Stimulated activated CD4-positive, alpha-beta T cell treated with anti-CD3 and anti-CD28 coated beads, Interleukin-2, amount 100 ng/mL, for 48 hours (primary cell): ENCODE measurements around the gene PCSK4.
"Not testable (repeated sequence)": the region's sequence is repeated elsewhere in the genome, so short reads cannot be mapped to it uniquely, and the experiment has no call there.

Experiments used
- DNase-seq, 2 donors: peaks; one replicate each; pipeline ENCODE4 v3.0.0-alpha.2; 2020

Gene PCSK4

DNA sequence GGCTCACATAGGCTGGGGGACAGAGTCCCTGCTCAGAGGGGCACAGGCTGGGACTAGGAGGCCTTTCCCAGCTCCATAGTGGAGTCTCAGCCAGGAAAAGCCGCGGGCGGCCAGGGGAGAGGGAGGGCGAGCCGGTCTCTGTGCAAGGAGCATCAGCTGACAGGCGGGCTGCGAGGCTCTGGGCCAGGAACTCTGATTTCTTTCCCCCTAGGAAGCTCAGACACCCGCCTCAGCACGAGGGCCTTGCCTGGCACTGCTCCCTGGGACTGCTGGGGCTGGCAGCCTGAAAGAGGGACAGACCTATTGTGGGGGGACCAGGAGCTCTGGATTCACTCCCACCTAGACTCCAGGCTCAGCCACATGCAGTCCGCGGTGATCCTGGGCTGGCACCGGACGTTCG lies 31.5 kb upstream of the PCSK4 start:
- no peak for DNase-seq

DNA sequence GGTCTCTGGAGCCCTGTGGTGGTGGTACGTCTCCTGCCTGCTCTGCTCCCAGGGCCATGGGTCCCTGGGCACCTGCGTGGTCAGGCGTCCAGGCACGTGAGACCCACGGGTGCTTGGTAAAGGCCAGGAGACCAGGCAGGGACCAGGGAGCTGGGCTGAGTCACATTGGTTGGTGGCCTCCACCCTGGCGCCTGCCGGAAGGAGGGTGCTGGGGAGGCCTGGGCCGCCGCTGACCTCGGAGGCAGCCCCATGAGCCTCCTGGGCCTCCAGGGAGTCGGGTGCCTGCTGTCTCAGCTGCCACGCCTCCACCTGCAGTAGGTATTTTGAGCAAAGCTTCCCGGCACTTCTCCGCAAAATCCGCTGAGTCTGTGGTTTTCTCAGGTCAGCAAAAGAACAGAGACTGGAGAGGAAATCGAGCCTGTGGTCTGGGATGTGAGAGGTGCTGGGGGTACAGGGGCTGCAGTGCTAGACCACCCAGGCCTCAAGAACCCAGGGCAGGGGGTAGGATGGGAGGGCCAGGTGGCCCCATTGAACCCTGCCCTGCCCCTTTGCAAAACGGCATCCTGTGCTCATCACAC lies 30.1 kb upstream of the PCSK4 start:
- no peak for DNase-seq

DNA sequence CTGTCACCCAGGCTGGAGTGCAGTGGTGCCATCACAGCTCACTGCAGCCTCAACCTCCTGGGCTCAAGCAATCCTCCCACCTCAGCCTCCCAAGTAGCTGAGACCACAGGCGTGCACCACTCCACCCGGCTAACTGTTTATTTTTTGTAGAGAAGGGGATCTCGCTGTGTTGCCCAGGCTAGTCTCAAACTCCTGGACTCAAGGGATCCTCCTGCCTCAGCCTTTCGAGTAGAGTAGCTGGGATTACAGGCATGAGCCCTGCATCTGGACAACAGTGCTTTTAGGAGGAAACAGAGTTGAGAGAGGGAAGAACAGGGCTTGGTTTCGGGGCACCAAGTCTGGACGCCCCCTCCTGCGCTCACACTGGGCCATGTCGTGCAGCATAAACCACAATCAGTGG lies 29.7 kb upstream of the PCSK4 start:
- DNase-seq = not testable (repeated sequence)

DNA sequence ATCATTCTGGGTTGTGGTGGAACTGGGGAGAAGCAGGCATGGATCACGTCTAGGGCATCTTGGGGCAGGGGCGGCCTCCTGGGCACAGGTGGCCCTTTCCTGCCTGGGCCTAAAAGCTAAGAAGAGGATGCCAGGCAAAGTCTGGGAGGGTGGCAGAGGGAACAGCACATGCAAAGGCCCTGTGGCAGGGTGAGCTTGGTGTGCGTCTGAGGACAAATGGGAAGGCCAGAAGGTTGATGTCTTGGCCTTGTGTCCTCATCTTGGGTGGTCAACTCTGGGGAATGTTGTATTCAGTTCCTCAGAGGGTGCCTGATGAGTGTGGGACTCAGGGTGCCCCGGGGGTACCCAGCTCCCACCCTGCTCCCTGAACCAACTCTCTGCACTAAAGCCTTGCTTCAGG lies 28.3 kb upstream of the PCSK4 start:
- no peak for DNase-seq

DNA sequence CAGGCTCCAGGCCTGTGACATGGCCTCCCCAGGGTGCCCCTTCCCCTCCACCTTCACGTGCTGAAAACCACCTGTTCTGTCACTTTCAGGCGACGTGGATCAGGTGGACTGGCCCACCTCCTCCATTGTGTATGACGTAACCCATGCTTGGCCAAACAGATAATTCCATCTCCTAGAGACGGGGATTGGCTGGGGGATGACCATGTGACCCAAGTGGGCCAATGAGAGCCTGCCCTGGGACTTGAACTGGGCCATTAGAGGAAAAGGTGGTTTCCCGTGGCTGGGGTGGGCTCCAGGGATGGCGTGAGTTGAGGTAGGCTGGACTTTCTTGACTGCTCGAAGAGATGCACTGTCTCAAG lies 26.2 kb upstream of the PCSK4 start:
- no peak for DNase-seq

DNA sequence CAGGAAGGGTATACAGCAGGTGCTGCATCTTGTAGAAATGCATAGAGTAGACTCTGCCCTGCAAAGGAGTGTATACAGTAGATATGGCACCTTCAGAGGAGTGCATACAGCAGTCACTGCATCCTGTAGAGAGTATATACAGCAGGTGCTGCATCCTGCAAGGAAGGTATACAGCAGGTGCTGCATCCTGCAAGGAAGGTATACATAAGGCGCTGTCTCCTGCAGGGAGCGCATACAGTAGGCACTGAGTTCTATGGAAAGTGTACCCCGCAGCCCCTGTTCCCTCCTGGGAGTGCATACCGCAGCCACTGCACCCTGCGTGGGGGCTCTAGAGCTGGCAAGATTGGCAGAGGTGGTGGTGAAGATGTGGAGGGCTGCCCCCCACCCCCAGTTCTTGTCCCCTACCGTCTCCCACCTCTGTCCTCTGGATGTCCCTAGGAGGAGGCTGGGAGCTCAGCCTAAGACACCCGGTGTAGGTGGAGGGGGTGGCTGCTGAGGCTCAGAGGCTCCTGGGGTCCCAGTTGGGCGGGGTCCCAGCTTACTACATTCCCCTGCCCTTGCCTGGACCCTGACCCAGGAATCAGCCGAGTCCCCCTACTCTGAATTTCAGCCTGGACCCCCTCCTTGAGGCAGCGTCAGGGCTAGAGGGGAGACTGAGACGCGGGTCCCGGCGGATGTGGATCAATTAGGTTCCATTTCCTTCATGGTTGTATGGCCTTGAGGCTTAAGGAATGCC lies 25.0 kb upstream of the PCSK4 start:
- DNase-seq = no peak

DNA sequence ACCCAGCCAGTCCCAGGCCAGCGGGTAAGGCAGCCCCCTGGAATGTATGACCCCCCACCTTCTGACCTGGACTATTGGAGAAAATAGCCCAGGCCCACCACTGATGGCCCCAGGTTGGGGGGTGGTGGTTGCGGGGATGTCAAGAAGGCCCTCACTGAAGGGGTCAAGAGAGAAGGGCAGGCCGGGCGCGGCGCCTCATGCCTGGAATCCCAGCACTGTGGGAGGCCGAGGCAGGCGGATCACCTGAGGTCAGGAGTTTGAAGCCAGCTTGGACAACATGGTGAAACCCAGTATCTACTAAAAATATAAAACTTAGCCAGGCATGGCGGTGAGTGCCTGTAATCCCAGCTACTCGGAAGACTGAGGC lies 24.1 kb upstream of the PCSK4 start:
- no peak for DNase-seq

DNA sequence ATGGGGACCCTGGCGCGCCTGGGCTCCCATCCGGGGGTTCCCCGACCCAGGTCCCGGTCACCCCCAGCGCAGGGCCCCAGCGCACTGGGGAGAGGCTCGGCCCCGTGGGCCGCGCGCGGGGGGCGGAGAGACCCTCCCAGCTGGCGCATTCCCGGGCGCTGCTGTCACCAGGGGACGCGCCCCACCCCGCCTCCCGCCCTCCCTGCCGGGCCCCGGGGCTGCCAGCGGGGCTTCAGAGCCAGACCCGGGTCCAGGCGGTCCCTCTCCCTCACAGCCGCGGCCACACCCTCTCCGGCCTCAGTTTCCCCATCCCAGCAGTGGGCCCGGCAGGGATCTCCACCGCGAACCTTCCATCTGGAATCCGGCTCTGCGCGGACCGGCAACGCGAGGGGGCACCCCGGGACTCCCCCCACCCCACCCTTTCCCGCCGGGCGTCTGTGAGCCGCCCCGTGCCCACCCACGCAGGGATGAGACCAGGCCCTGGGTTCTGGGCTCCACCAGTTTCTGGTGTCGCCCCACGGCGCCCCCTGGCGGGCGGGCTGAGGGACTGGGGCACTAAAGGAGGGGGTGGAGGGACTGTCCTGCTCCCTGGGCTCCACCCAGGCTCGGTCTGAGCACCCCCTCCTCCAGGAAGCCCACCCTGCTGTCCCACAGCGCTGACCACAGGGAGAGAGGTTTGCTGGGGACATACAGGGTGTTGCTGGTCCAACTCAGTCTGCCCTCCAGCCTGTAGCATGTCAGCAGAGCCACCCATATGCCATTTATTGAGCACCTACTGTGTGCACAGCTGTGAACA lies 23.5 kb upstream of the PCSK4 start:
- peak; percentile 59 to 72 for DNase-seq

DNA sequence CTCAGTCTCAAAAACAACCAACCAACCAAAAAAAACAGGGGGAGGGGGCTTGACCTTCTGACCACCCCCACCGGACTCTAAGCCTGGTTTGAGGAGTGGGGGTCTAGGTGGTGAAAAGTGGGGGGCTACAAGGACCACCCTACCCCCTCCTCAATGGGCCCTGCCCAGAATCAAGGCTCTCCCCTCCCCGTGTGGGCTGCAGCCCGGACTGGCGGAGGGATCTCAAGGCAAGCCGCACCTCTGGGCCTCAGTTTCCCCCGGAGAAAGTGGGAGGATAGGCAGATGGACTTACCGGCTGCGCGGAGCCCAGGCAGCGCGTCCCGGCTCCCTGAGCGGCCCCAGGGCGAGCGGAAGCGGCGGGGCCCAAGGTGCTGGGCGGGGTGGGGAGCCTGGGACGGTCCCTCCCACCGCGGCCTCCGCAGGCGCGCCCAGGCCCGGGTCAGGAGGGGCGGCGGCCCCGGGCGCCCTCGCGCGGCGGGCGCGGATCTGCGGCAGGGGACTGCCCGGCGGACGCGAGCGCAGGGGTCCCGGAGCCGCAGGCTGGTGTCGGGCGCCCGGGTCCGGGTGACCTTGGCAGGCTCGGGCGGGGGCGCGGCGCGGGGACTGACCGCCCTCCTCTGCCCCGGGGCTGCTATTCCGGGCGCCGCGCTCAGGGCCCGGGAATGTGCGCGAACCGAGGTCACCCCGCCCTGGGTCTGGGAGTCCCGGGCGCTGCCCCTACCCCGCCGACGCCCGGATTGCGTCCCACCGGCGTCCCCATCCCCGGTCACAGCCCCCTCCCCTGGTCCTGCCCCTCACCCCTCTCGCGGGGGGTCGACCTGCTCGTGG lies 22.7 kb upstream of the PCSK4 start, which contains the start of gene ADAMTSL5:
ADAMTSL5 (minus strand) TSS at position 349 of the 828 bp plus-strand sequence. CDS start 2,076 bp downstream, outside the sequence.
- DNase-seq = peak; percentile 68 to 73

DNA sequence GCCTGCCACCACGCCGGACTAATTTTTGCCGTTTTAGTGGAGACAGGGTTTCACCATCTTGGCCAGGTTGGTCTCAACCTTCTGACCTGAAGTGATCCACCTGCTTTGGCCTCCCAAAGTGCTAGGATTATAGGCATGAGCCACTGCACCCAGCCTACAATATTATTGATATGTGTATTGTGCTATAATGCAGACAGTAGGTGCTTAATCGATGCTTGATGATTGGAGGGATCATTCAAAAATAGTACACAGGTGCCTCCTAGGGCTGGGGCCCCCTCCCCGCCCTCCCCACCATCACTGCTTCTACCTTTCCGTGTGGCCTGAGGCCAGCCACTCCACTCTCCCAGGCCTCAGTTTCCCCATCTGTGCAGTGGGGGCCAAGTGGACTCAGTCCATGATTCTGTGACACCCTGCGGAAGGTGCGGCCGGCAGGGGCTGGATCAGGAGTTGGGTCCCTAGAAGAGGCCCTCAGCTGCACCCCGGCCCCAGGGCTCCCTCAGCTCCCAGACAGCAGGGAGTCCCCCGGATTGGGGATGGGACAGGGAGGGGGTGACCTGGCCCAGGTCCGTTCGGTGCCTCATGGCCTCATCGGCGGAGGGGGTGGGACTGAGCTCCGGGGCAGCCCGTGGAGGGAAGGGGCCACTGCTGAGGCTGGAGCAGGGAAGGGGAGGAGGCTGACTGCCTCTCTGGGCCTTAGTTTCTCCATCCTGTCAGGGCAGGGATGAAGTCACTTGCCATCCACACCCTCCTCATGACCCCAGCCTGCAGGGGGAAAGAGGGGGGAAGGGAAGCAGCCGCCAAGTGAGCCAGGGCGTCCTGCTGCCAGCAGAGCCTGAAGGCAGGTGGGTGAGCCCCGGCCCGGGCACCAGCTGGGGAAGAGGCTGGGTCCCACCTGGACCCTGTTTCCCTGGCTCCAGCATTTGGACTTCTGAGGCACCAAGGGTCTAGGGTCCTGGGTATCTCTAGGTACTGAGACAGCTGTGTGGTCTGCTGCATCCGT lies 21.5 kb upstream of the PCSK4 start:
- no peak for DNase-seq

DNA sequence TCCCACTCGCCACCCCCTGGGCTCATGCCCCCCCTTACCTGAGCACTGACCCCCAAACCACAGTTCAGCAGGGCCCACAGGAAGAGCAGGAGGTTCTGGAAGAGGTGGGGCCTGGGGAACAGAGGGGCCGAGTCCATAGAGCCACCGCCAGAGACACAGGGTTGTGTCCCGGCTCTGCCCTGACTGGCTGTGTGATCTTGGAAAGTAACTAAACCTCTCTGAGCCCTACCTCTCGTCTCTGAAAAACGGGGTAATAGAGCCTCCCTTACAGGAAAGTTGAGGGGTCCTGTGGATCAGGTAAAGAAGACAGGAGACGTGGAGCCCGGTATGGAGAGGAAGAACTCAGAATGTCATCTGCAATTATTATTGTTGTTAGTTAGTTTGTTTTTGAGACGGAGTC lies 20.7 kb upstream of the PCSK4 start:
- DNase-seq = no peak

DNA sequence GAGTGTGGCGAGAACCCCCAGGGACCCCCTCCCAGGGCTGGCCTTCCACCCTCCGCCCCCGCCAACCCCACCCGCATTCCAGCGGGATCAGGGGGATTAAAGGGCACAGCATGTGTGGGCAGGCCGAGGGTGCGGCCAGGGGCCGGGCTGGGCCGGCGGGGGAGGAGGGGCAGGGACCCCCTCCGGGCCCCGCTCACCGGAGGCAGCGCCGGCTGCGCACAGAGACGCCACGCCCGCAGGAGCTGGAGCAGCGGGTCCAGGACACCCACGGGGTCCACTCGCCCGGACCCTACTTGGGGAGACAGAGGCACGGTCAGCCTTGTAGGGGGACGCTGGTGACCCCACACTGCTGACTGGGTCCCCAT lies 20.3 kb upstream of the PCSK4 start:
- DNase-seq = no peak

DNA sequence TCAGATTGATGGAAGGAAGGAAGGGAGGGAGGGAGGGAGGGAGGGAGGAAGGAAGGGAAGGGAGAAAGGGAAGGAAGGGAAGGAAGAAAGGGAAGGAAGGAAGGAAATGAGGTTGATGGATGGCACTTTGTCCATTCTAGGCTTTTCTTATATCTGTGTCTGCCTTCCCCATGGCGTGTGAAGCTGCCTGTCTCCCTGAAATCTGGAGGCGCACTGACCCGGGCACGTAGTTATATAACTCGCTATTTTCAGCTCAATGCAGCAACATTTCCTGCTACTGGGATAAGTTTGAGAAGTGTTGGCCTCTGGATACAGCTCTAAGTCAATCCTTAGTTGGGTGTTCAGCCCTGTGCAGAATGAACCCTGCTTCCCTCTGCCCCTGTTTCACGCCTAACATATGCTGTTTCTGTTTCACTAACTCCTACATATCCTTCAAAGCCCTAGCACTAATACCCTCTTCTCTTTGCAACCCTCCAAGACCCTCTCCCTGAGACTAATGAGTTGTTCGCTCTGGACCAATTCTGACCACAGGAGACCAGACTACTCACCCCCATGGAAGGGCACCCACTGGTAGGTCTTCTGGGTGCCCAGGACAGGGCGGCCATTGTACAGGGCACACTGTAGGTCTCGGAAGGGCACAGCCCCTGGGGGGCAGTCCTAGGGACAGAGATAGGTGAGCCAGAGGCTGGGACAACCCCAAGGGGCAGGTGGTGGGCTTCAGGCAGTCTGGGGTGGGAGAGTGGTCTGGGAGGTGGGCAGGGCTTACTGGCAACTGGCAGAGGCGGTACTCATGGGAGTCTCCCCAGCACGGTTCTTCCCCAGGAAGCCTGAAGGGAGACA lies 19.7 kb upstream of the PCSK4 start:
- no peak for DNase-seq

DNA sequence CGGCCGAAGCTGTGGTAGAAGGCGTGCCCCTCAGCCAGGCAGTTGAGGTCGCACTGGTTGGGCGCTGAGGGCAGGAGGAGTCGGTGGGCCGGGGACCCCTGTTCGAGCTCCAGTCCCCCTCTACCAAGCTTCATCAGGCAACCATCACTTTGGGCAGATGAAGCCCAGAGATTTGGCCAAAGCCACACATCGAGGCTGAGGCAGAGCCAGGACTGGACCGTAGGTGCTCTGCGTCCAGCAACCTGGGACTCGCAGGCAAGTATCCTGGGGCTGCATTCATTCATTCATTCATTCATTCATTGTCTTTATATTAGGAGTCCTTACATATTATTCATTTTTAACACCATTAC lies 18.3 kb upstream of the PCSK4 start:
- DNase-seq = no peak

DNA sequence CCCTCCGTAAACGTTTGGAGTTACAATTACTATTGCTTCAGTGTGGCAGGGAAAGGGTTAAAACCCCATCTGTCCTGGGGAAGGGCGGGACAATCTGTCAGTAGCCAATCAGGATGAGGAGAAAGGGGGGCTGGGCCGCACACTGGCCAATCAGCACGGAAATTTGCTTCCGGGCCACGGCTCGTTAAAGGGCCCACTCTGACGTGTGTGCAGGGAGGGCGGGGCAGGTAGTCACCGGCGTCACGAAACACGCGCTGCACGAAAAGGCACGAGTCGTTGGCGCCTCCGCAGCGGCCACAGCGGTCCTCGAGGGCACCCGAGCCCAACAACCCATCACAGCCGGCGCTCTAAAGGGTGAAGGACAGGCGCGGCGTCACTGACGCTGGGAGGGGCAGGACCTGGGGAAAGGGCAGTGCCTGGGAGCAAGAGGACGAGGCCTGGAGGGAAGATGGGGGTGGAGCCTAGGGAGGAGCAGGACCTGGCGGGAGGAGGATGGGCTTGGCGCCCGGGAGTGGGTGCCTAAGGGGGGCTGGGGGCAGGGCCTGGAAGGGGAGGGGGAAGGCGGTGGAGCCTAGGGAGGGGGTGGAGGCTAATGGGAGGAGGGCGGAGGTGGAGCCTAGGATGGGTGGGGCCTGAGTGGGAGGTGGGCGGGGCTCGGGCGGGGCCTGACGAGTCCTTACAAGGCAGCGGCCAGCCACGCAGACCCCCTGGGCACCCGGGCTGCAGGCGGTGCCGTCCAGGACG lies 17.8 kb upstream of the PCSK4 start:
- DNase-seq = peak; percentile 85 to 87

DNA sequence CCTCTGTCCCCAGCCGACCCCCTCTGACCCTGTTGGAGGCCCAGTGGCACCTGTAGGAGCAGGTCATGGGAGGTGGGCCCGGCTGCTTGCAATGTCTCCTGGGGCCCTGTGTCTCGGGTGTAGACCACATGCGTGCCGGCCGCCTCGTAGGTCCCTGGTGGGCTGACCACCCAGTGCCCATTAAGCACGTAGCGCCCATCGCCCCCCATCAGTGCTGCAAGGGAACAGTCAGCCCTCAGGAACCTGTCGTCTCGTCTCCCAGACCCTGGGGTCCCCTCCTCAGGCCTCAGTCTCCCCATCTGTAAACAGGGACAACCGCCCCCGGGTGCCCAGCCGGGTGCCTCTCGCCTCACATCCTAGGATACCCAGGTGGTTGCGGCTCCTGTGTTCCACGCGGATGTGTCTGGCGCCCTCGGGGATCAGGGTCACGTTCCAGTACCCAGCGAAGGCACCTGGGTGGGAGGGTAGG lies 17.1 kb upstream of the PCSK4 start:
- DNase-seq = no peak

DNA sequence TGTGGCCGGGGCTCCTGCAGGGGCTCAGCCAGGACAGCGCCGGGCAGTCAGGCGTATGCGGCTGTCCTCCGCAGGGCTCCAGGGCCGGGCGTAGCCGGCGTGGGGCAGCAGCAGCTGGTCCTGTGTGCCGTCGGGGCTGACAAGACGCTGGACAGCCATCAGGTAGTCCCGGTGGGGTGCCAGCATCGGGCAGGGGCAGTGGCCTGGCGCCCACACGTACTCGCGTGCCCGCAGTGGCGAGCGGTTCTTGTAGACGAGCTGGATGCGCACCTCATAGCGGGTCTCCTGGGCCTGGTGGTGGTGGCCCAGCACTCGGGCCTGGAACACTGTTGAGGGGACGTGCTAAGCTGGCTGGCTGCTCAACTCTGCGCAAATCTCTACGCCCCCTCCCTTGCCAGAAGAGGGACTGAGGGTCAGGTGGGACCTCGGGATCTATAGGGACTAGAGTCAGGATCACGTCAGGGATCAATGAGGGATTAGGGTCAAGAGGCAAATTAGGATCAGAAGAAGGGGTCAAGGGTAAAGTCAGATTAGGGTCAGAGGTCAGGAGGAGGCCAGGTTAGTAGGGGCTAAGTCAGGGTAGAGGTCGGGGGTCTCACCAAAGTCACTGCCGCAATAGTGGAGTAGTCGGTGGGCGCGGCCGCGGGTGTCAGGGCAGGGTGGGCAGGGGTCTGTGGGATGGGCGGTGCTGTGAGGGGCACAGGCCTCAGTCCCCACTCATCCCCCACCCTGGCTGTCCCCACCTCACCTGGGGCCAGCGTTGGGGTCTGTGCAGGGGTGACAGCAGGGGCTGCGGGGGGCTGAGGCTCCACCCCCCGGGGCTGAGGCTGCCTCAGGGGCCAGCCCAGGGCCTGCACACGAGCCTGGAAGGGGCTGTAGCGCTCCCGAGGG lies 16.1 kb upstream of the PCSK4 start:
- no peak for DNase-seq

DNA sequence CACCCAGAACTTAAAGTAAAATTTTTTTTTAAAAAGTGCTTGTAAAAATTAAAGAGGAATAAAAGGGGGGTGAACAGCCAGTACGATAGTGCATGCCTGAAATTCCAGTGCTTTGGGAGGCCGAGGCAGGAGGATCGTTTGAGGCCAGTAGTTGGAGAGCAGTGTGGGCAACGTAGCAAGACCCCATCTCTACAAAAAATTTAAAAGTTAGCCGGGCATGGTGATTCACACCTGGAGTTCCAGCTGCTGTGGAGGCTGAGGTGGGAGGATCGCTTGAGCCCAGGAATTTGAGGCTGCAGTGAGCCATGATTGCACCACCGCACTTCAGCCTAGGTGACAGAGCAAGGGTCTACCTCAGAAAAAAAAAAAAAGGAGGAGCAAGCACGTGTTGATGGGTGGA lies 14.9 kb upstream of the PCSK4 start:
- no peak for DNase-seq
